Measurements from ENCODE around the gene NAV2.
A peak's percentile ranks its signal among the peaks of the same experiment; 100 is the strongest.

NAV2 gene

DNA sequence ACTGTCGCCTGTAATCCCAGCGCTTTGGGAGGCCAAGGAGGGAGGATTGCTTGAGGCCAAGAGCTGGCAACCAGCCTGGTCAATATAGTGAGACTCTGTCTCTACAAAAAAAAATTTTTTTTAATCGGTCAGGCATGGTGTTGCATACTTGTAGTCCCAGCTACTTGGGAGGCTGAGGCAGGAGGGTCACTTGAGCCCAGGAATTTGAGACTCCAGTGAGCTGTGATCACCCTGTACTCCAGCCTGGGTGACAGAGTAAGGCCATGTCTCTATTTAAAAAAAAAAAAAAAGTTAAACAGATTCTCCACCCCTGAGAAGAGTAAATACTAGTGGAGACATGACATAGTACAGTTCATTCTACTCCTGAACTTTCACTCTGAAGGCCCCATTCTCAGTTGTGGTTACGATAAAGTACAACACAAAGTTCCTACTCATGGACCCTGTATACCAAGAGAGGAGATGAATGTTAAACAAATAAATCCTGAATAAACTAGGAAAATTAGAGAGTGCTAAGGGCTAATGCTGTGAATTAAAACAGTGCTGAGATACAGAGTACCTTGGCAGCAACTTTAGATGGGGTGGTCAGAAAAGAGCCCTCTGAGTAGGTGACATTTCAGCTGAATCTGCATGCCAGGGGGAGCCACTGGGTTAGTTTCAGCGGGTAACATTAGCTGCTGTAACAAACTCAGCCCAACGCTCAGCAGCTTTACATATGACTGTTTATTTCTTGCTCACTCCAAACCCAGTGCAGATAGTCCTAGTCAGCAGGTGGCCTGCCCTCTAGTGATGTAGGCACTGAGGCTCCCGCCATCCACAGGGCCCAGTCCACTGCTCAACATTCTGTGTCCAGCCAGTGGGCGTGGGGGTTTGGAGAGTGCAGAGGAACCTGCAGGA is 372.5 kb downstream of the NAV2 start:
- no peak for DNase-seq (ENCODE audit: low spot score)

DNA sequence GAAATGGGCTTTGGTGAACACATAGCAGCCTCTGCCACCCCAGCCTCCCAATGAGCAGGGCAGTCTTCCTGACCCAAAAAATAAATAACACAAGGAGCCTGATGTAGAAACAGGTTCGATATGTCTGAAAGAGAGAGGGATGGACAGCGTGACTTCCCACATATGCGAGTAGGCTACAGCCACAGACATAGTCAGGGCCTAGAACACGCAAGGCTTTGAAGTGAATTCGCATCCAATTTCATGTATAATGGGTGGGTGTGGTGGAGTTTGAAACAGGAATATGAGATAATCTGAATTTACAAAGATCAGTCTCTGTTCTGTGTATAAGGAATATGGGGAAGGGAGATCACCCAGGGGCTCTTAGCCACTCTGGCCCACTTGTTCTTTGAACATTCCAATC is 373.3 kb downstream of the NAV2 start:
- no peak for DNase-seq (ENCODE audit: low spot score)

DNA sequence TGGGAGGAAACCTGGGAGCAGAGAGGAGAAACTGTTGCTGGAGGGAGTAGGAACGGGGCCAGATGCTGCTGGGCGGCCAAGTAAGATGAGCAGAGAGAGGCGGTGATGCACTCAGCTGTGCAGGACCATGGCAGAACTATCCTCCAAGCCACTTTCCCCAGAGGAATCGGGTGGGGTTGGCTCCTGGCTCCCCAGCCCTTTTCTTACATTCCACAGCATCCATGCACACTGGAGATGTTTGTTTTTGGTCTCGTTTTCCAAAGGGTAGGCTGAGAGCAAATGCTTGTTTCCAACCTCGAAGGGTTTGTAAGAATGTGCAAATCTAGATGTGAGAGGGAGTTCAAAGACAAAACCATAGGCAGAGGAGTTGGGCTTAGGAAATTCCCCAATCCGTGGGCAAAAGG is 374.5 kb downstream of the NAV2 start:
- peak; percentile 53 for DNase-seq (ENCODE audit: low spot score)

DNA sequence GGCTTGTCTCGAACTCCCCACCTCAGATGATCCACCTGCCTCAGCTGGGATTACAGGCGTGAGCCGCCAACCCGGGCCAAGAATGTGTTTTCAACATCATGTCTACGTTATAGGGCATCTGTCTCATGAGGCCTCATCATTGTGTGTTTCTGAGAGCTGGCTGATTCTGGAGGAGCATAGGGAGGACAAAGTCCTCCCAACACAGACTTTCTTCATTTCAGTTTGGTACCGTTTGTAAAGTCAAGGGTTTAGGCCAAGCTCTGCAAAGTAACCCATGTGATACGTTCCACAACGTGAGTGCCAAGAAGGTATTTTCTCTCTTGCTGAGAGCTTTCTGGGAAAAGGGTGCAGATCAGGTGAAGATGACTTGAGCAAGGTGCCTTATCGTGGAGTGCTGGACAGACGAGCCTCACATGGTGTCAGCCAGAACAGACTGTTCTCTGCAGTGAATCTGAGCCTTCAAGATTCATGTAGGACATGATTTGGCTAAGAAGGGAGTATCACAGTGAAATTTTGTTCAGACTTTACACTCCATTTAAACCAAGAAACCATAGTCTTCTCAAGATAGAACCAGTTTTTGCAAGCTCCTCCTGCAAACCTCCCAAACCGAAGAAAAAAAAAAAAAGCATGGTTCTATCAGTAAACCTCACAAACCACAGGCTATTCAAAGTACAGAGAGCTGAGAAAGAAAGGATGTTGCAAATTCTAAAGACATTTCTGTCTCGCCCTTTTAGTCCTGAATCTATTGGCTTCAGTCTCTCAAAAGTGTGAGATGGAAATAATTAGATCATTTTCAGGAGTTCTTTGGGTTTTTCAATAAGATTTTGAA is 376.0 kb downstream of the NAV2 start:
- no peak for DNase-seq (ENCODE audit: low spot score)

DNA sequence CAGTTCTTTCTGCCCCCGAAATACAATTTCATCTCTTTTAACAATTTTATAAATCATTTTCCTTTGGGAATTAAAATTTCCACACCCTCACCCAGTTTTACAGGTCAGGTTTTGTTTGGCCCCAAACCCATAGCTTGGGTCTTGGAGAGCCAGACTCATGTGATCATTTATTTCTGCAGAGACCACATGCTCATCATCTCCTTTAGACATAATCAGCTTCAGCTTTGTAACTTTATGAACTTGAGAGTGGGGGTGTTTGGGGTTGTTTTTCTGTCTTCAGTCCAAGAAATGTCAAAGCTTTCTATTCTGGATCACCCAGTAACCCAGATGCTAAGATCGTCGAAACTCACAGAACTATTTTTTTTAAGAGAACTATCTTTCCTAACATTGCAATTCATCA is 376.7 kb downstream of the NAV2 start:
- no peak for DNase-seq (ENCODE audit: low spot score)

DNA sequence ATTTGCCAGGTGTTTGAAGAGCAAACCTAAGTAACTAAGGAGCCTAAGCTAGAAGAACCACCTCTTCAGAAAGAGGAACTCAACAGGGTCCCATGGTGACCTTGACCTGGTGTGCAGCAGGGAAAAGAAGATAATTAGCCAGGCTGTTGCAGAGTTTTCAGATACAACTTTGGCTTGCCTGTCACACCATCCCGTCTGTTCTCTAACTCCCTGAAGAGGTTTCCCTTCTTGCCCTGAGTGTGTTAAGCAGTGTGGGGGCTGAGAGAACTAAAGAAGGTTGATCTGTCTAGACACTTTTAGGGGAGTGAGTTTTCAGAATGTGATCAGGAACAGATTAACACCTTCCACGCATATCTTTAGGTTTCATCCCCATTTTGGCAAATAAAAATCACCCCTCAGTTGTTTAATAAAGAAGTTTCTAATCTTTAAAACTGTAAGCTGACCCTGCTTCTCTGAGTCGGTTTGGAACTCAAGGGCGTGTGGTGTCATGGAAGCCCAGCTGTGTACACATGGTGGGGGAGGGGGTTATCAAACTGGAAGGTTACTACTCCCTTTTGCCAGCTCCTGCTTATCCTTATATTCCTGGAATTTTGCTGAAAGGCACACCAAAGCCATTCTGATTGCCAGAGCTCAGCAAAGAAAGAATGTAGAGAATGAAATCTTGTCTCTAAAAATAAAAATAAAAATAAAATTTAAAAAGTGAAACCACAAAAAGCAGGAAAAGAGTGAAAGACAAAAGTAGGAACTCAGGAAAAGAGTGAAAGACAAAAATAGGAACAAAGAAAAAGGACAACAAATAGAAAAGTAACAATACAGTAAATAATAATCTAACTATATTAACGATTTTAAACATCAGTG is 377.4 kb downstream of the NAV2 start:
- DNase-seq (ENCODE audit: low spot score) = peak; percentile 19

DNA sequence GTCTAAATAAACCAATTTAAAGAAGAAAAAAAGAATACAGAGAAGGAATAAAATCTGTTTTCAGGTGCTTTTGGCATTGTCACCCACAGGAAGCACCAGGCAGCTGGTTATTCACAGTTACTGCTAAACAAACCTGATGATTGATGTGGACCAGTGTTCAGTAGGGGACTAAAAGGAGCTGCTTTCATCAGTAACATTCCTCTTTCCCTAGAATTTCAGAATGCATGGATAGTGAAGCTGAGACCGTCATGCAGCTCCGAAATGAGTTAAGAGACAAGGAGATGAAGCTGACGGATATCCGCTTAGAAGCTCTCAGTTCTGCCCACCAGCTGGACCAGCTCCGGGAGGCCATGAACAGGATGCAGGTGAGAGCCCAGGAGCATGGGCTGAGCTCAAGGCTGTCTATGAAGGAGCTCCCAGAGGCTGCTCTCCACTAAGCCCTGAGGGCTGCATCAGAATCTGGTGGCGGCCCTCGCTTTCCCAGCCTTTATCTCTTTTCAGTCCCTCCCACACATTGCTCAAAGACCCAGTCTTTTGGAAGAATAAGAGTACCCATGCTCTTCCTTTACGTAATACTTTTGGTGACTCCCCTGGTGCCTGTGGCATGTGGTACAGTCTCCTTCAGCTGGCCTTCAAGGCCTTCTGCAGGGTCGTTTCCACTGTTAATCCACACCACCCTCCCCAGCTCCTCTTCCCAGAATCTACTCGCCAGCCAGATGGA is 378.2 kb downstream of the NAV2 start:
- DNase-seq (ENCODE audit: low spot score) = no peak

DNA sequence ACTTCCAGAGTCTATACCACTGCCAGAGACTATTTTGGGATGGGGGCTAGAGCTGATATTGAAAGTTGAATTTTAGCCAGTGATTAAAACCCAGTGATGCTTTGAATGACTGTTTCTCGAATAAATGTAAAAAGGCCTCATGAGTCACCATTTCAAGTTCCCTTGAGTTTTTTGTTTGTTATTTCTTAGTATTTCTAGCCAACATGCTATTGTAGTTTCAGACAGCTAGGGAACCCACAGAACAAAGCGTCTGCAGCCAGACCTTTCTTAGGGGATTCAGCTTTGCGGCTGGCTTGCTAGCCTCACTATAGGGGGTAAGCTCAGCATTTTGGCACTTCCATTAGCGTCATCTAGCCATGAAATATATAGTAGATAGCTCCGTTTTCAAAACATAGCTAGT is 381.1 kb downstream of the NAV2 start:
- DNase-seq (ENCODE audit: low spot score) = peak; percentile 59

DNA sequence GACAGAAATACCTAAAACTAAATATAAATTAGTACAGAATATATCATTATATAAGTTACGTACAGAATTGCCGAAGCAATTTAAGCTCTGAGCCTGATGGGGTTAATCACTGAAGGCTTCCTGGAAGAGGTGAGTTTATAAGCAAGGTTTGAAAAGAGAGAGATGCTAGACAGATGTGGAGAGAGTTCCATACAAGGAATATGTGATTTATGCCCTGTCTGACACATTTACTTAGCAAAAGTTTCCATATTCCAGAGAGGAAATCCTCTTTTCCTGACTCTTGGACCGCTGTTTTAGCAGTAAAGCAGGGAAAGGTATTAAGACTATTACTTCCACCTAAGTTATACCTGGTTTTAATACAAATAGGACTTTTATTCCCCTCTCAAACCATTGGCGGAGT is 382.6 kb downstream of the NAV2 start:
- DNase-seq (ENCODE audit: low spot score) = no peak

DNA sequence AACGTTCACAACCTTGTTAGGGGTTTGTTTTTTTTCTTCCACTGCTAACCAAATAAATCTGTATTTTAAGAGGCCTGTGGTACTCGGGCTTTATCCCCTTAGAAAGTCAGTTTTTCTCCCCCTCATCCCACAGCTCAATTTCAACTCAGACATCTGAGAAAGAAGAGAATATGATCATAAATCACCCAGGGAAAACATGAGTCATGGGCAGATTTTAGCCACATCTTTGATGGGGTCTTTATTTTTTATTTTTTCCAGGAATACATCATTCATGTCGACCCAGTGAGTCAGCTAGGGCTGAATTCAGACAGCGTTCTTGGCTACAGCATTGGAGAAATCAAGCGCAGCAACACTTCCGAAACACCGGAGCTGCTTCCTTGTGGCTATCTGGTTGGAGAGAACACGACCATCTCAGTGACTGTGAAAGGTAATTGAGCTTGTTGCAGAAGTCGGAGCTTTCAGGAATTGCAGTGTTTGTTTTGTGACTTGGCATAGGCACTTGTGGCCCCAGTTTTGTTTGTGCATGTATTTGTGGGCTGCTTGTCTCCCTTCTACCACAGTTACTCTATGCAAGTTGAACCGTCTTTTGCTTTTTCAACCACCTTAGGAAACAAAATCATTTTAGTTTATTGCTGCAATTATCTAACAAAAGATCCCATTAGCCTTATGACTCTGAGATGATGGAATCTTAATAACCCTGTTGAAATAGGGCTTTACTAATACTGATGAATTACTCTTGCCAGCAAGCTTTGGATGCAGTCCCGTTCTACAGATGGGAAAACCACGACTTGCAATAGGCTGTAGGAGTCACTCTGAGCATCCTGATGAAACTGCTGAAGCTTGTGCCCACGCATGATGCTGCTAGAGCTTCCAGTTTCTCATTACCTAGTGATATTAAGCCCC is 384.9 kb downstream of the NAV2 start:
- DNase-seq (ENCODE audit: low spot score) = peak; percentile 70

DNA sequence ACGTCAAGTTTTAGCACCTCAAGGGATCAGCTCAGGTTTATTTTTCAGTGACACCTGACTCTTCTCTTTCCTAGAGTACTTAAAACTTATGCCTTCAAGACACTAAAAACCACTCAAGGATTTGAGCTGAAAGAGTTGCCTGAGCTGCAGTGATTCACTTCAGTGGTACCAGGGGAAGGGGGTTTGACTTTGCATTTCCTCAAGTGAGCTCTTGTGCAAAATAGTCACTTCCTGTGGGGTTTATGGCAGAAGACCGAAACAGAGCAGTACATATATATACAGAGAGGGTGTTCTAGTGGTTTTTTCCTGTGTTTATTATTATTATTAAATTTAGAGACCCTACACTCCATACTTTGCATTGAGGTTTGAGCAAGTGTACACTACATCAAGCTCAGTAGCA is 386.9 kb downstream of the NAV2 start:
- DNase-seq (ENCODE audit: low spot score) = no peak

DNA sequence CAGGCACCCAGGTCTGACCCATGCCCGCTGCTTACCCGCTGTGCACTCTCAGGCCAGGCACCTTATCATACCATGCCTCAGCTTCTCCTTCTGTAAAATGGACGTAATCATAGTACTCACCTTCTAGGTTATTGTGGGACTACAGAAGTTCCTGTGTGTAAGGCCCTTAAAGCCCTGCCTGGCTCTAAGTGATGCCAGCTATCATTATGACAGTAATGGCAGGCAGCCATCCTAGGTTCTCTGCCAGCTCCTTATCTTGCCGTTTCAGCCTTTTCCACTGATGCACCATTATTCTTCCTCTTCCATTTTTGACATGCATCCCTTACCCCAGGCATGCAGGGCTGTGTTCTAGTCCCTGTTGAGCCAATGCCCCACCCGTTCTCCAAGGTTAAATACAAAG is 389.8 kb downstream of the NAV2 start:
- DNase-seq (ENCODE audit: low spot score) = no peak

DNA sequence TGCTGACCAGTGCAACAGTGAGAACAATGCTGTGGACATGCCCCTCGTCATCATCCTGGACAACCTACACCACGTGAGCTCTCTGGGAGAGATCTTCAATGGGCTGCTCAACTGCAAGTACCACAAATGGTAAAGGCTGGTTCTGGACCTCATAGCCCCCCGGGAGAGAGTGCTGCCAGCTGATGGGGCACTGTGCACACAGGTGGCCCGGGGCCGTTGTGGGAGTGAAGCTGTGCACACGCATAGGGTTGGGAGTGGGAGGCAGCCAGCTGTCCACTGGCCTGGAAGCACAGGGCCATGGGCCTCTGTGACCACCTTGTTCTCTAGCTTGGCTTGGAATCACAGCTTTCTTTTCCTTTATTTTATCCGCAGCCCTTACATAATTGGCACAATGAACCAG is 390.6 kb downstream of the NAV2 start:
- no peak for DNase-seq (ENCODE audit: low spot score)

DNA sequence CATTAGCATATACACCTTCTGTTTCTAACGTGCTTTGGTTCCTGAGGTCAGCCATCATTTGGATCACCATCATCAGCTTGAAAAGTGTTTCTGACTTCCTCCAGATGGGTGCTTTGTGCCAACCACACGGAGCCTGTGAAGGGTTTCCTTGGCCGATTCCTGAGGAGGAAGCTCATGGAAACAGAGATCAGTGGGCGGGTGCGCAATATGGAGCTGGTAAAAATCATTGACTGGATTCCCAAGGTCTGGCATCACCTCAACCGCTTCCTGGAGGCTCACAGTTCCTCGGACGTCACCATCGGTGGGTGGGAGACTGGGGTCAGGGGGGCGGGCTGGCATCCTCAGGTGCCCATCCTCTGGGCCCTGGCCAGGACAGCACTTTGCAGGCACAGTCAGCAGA is 392.8 kb downstream of the NAV2 start:
- DNase-seq (ENCODE audit: low spot score) = no peak

DNA sequence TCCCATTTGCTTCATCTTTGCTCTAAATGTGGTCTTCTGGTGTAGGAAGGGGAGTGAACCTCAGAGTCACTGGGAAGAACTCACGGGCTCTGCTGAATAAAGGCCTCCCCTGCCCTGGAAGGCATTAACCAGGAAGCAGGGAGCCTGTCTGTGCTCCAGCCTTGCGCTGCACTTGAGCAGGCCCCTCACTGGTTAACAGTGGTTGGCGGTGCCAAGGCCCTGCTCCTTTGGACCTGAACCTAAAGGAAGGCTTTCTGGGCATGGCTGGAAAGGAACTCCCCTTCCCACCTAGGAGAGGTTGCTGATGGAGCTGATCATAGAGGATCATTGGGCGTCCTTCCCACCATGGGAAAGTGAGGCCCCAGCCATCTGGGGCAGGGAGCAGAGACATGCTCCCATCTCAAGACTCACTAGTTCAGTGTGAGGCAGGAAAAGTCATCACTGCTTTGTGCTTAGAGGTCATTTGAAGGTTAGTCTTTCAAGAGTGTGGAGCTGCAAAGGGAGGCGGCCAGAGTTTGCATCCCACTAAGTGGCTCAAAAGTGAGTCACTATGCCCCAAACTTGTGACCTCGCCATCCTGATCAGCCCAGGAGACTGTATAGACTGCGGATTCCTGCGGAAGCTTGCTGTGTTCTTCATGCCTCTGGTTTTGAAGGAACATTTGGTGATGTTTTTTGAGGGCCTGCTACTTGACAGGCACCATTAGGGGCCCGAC is 397.3 kb downstream of the NAV2 start:
- no peak for DNase-seq (ENCODE audit: low spot score)

DNA sequence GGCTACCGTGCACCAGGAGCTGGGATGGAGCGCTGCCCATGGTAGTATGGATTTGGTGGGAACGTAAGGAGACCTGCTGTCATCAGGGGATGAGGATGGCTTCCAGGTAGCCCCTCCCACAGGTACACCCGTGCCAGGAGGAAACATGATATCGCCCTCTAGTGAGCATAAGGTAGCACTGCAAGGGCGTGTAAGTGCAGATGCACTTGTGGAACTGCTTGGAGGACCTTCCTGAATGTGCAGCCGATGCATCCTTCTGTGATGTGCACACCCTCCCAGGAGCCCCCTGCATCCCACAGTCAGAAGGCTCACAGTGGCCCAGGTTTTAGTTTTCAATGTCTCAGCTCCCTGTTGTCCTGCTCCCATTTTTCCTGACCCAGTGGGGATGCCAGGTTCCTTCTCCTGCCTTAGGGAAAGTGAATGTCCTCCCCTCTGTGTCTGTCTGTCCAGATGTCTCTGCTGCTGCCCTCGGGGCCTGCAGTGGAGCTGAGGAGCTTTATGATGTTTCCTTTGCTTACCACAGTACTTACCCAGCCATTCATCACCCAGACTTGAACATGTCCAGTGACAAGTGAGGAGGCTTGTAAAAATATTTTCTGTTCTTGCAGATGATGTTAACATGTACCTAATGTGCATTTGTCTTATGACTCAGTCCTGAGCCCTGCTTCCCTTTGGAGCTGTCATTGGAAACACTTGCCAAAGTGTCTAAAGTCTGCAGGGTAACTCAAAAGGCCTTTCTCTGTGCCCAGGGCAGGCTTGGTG is 398.5 kb downstream of the NAV2 start:
- peak; percentile 67 for DNase-seq (ENCODE audit: low spot score)

DNA sequence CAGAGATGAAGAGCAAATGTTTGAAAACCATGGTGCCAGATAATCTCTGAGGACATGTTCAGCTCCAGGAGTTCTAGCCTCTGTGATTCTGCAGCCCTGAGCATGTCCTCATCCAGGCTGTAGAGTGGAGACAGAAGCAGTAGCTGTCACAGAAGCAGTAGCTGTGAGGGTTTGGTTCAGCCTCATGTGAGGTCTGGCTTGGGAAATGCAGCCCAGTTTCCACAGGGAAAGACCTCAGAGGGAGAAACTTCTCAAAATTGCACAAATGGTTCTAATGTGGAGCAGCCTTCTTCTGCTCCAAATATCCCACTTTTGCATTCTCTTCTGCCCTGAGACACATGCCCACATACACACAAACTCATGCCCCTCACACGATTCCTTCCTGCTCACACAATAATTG is 399.2 kb downstream of the NAV2 start:
- DNase-seq (ENCODE audit: low spot score) = no peak

DNA sequence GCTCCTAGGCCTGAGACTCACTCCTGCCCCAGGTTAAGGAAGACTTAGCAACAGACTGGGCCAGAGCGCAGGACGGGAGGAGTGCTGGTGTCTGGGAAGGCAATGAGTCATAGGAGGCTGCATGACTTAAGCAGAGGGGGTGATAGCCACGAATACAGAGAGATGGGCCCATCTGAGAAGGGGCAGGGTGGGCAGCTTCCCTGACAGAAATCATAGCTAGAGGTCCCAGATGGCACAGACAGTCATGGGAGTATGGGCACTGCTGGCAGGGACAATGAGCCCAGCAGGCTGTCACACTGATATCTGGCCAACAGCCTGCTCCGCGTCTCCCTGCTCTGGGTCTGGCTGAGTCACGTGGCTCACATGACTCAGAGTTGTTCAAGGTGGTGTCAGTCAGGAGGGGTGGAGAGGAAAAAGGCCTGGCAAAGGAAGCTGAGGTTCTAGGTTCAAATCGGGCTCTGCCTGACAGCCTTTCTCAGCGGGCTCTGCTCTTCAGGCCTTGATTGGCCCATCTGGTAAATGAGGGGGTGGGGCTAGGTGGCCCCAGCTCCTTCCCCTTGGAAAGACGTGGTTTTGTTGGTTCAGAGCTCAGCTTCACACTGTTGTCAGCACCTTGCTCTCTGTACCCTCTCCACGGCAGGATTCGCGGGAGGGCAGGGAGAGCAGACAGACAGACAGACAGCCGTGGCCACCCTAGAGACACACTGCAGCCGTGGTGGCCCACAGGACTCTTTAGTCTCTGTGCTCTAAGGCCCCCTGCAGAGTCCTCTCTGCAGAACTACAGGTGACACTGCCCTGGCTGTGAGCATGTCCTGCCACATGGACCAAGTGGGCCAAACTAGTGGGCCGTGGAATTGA is 399.9 kb downstream of the NAV2 start:
- peak; percentile 93 for DNase-seq (ENCODE audit: low spot score)

All from hepatic stellate cell (primary cell).